K562 (cell line): Measurements from ENCODE around the gene MGST3. TPM values are rescaled to one million over a fixed set of nuclear protein-coding genes. Genes with fewer than 3 reads are reported as not detected.

Experiments used
- ATAC-seq: fragments of 200-7000 bp; cut with Tn5 transposase; 3 replicates; pipeline ENCODE4 v1.9.1; 2020; ENCODE audit warnings: moderate library complexity
- BruUV-seq: library from RNA; stranded (reverse); fragments of 400-500 nt; replicated peaks from 2 replicates; lab custom pipeline; 2021; lab: Mats Ljungman, UMichigan
- CTCF ChIA-PET: fragments of 300-600 bp; formaldehyde crosslinking; extraction: SDS; loops from one replicate; lab custom pipeline; 2021; ENCODE audit warnings: low intra/inter-chr PET ratio; lab: Yijun Ruan, JAX
- POLR2A ChIA-PET: fragments of 300-600, 350-650 bp; sonication (Branson Sonifier 250); formaldehyde crosslinking; extraction: SDS; loops from one replicate; lab custom pipeline; 2021; ENCODE audit warnings: antibody characterized with exemption, inconsistent platforms; lab: Yijun Ruan, JAX
- DNase-seq, 4 experiments: peaks; one replicate each; pipeline versions ENCODE4 v3.0.0 to v3.0.0-alpha.2; 2011 to 2018; ENCODE audit warnings: low spot score in 3 of 4, mixed read lengths in 3 of 4; ENCODE audit errors: extremely low read depth in 1 of 4
- FAIRE-seq: peaks from 2 replicates; lab custom pipeline; 2011; peaks lifted over from hg19 to GRCh38; lab: Jason Lieb, UNC
- H2AFZ ChIP-seq: 2 replicates; pipeline ENCODE4 v1.6.0; 2011; ENCODE audit warnings: low read depth, low read length, control low read depth, inconsistent platforms
- H3K27ac ChIP-seq: fragments of 200-600 bp; 3 replicates; pipeline ENCODE4 v1.8.0; 2011; ENCODE audit warnings: low read depth, mild to moderate bottlenecking, control low read depth, inconsistent platforms, low read length, moderate library complexity, mixed read lengths; ENCODE audit errors: extremely low read depth
- H3K27me3 ChIP-seq, 2 experiments: fragments of 300-600 bp in 1 of 2; 2 replicates in 1 of 2; 3 replicates in 1 of 2; pipeline versions ENCODE4 v1.6.0 to v1.8.0; 2011; ENCODE audit warnings: inconsistent platforms in 2 of 2, low read length in 2 of 2, mild to moderate bottlenecking in 1 of 2, mixed read lengths in 1 of 2, moderate library complexity in 1 of 2; ENCODE audit not compliant: control insufficient read depth in 2 of 2, insufficient read depth in 2 of 2
- H3K36me3 ChIP-seq: fragments of 300-600 bp; 3 replicates; pipeline ENCODE4 v1.8.0; 2011; ENCODE audit warnings: mild to moderate bottlenecking, low read length, inconsistent platforms; ENCODE audit not compliant: control insufficient read depth, insufficient read depth
- H3K4me1 ChIP-seq, 2 experiments: fragments of 200-600 bp in 1 of 2; replicated peaks in 1 of 2; 2 replicates in 1 of 2; 3 replicates in 1 of 2; pipeline versions ENCODE4 v1.5.1 to v1.8.0; 2011; ENCODE audit warnings: inconsistent platforms in 2 of 2, low read length in 2 of 2, mild to moderate bottlenecking in 1 of 2, mixed read lengths in 1 of 2, moderate library complexity in 1 of 2; ENCODE audit not compliant: control insufficient read depth in 2 of 2, insufficient read depth in 2 of 2
- H3K4me2 ChIP-seq: 2 replicates; pipeline ENCODE4 v1.6.1; 2011; ENCODE audit warnings: low read length, control low read depth, inconsistent platforms, mixed read lengths; ENCODE audit not compliant: insufficient read depth
- H3K4me3 ChIP-seq: fragments of 200-600 bp; sonication (generic), shearing (Covaris generic); 2 replicates; pipeline ENCODE4 v1.5.1; 2016; ENCODE audit warnings: control low read depth, inconsistent platforms
- H3K79me2 ChIP-seq: fragments of 200-600 bp; 3 replicates; pipeline ENCODE4 v1.8.0; 2011; ENCODE audit warnings: low read length, inconsistent platforms; ENCODE audit not compliant: control insufficient read depth, insufficient read depth
- H3K9ac ChIP-seq, 2 experiments: 2 replicates each; pipeline versions ENCODE4 v1.6.0 to v1.6.1; 2011; ENCODE audit warnings: low read depth in 2 of 2, low read length in 2 of 2, control low read depth in 1 of 2, inconsistent platforms in 1 of 2, mild to moderate bottlenecking in 1 of 2, mixed read lengths in 1 of 2; ENCODE audit not compliant: insufficient read depth in 1 of 2
- H3K9me1 ChIP-seq: one replicate; pipeline ENCODE4 v1.6.0; 2011; ENCODE audit warnings: inconsistent platforms, mild to moderate bottlenecking, low read length, moderate library complexity; ENCODE audit not compliant: control insufficient read depth, insufficient read depth
- H3K9me3 ChIP-seq: replicated peaks from 2 replicates; pipeline ENCODE4 v1.5.1; 2011; ENCODE audit warnings: low read depth, low read length, inconsistent platforms; ENCODE audit not compliant: control insufficient read depth, insufficient read depth
- H4K20me1 ChIP-seq: replicated peaks from 2 replicates; pipeline ENCODE4 v1.6.1; 2011; ENCODE audit warnings: low read length, inconsistent platforms, mixed read lengths; ENCODE audit not compliant: control insufficient read depth, insufficient read depth
- CEBPB ChIP-seq: fragments of 450-650 bp; IDR thresholded peaks from 2 replicates; pipeline ENCODE4 v1.6.1; 2016; ENCODE audit warnings: missing genetic modification characterization, missing compliant biosample characterization
- NR4A1 ChIP-seq, 2 experiments: fragments of 250-450 bp in 1 of 2; fragments of 450-650 bp in 1 of 2; sonication (Bioruptor Pico) in 1 of 2; IDR thresholded peaks; 2 replicates each; pipeline versions ENCODE4 v1.4.0 to v1.6.1; 2016 to 2020; ENCODE audit warnings: mild to moderate bottlenecking in 2 of 2, missing compliant biosample characterization in 1 of 2, missing genetic modification characterization in 1 of 2, moderate library complexity in 1 of 2
- PTRF ChIP-seq: fragments of 450-650 bp; IDR thresholded peaks from 2 replicates; pipeline ENCODE4 v1.6.1; 2016; ENCODE audit warnings: mild to moderate bottlenecking, missing genetic modification characterization, missing compliant biosample characterization
- PYGO2 ChIP-seq: fragments of 450-650 bp; IDR thresholded peaks from 2 replicates; pipeline ENCODE4 v1.6.1; 2016; ENCODE audit warnings: mild to moderate bottlenecking, missing genetic modification characterization, moderate library complexity, missing compliant biosample characterization
- SP1 ChIP-seq: sonication (generic); formaldehyde crosslinking; IDR thresholded peaks from 2 replicates; pipeline ENCODE4 v1.8.1; 2022; ENCODE audit warnings: mild to moderate bottlenecking, missing genetic modification reagents
- SRSF3 ChIP-seq: fragments of 200-400 bp; formaldehyde crosslinking; IDR thresholded peaks from 2 replicates; pipeline ENCODE4 v1.6.1; 2016; ENCODE audit warnings: mild to moderate bottlenecking, low read length, moderate library complexity; ENCODE audit not compliant: insufficient read depth
- ZNF347 ChIP-seq: fragments of 450-650 bp; formaldehyde crosslinking; IDR thresholded peaks from 2 replicates; pipeline ENCODE4 v1.4.0; 2020; ENCODE audit warnings: low read depth, mild to moderate bottlenecking, moderate library complexity
- WGBS: fragments of 100-300 bp; shearing (Covaris generic); methylation state at CpG from one replicate; pipeline ENCODE4 v1.1.6; 2016; ENCODE audit warnings: low coverage, mixed read lengths; ENCODE audit not compliant: insufficient coverage; ENCODE audit errors: missing lambda C conversion rate; 5-methylcytosine and 5-hydroxymethylcytosine counted together
- in situ Hi-C: fragments of 300-500 bp; cut with MboI; formaldehyde crosslinking; loops from 4 replicates; pipeline ENCODE4 v1.15.0; 2018; ENCODE audit warnings: inconsistent platforms, mixed read lengths
- intact Hi-C: fragments of 100-400 bp; cut with micrococcal nuclease; formaldehyde crosslinking; loops from 2 replicates; pipeline ENCODE4 v1.14.2; 2022
- polyA plus RNA-seq, 8 experiments: library from polyadenylated mRNA; depleted of rRNA in 4 of 8; stranded (reverse) in 5 of 8; unstranded in 3 of 8; fragments of >200 nt; fragmentation: Nextera tagmentation in 2 of 8; fragmentation: Illumina TruSeq in 1 of 8; extraction: Ambion mirVana in 2 of 8; extraction: Trizol in 1 of 8; gene quantifications; 2 replicates each; pipeline versions ENCODE4 v1.2.1 to v1.2.3, GENCODE V29; 2011 to 2014; ENCODE audit warnings: inconsistent platforms in 1 of 8, missing spikeins in 1 of 8
- total RNA-seq, 7 experiments: library from RNA; depleted of rRNA in 6 of 7; stranded (reverse); fragments of >200 nt in 6 of 7; fragmentation: Illumina TruSeq in 2 of 7; extraction: Trizol in 2 of 7; gene quantifications; 2 replicates each; pipeline versions ENCODE4 v1.2.1 to v1.2.3, GENCODE V29; 2011 to 2021; ENCODE audit warnings: low replicate concordance in 1 of 7
- TF ChIP-seq, protein P1 (sequence below): fragments of 250-450 bp; sonication (Bioruptor Pico); IDR thresholded peaks from 2 replicates; pipeline ENCODE4 v1.4.0; 2020; ENCODE audit warnings: mild to moderate bottlenecking, moderate library complexity, borderline replicate concordance

MGST3 gene
- total and polyA plus RNA-seq, 9 of the 15 experiments (the other 6 are each of a cell fraction or from before 2014, with no cell fraction given) = 70.7 to 287 (median 105) TPM

DNA sequence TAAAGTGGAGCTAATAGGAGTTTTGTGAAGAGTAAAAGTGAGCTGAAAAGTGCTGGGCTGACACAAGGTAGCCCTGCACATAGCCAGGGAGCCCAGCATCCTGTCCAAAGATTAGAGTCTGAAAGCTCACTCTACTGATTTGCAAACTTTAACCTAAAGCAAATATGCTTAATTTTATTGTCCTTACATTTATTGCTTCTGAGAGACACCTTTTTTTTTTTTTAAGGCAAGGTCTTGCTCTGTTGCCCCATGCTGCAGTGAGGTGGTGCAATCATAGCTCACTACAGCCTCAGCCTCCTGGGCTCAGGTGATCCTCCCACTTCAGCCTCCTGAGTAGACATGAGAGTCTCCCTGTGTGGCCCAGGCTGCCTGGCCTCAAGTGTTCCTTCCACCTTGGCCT is 16.5 kb downstream of the MGST3 start (continued):
- TF ChIP-seq, protein P1, sequence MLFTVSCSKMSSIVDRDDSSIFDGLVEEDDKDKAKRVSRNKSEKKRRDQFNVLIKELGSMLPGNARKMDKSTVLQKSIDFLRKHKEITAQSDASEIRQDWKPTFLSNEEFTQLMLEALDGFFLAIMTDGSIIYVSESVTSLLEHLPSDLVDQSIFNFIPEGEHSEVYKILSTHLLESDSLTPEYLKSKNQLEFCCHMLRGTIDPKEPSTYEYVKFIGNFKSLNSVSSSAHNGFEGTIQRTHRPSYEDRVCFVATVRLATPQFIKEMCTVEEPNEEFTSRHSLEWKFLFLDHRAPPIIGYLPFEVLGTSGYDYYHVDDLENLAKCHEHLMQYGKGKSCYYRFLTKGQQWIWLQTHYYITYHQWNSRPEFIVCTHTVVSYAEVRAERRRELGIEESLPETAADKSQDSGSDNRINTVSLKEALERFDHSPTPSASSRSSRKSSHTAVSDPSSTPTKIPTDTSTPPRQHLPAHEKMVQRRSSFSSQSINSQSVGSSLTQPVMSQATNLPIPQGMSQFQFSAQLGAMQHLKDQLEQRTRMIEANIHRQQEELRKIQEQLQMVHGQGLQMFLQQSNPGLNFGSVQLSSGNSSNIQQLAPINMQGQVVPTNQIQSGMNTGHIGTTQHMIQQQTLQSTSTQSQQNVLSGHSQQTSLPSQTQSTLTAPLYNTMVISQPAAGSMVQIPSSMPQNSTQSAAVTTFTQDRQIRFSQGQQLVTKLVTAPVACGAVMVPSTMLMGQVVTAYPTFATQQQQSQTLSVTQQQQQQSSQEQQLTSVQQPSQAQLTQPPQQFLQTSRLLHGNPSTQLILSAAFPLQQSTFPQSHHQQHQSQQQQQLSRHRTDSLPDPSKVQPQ (CRISPR knock-in tag) = no peak
- no peak for TF ChIP-seq SRSF3

DNA sequence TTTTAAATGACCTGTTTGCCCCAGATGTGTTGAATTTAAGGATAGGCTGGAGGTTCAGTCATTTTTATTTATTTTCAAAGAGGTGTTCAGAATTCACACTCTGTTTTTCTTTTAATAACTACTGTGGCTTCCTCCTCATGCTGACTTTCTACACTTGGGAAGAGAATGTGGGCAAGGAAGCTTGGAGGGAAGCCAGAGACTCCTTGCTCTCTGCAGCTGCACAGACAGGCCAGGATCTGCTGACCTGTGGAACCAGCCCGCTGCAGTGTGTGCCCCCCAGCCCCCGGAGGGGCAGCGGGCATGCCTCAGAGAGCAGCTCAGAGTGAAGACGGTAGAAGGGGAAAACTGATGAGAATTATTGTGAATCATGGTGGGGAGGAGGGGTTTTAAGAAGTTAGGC is 16.9 kb downstream of the MGST3 start:
- Histone ChIP-seq H3K4me2 (no peak overlapping the region), H3K9me3 (no peaks in the 10 kb centered on the region), H3K79me2 (no peaks in the 10 kb centered on the region), H3K36me3 (peaks cover 16% of the 10 kb centered on the region), H3K27ac (no peak overlapping the region), H3K4me1 (peaks cover 10 to 15% of the 10 kb centered on the region in 2 experiments; a peak in 3 of 5 replicates), H4K20me1 (peaks cover 8% of the 10 kb centered on the region; the same call in 1 of the 2 replicates), H3K9ac (no peak overlapping the region), H2AFZ (no peak overlapping the region), H3K27me3 (no peaks in the 10 kb centered on the region), H3K9me1 (peaks cover 7% of the 10 kb centered on the region), H3K4me3 (no peak overlapping the region)
- WGBS = 76% methylated on average over 4 of the region's 4 CpGs
- ChIA-PET POLR2A (interaction anchor here (1.0 to 2.3 kb wide), 4 partner anchors 15 to 121 kb away, joined by 3 to 9 read pairs (median 6); partner anchors contain the start of genes MGST3 and TMCO1), CTCF (no interaction called here)
- FAIRE-seq (no peak), DNase-seq (no peak), ATAC-seq (no peak)
- in situ Hi-C loops = no loop called here
- no TSS peak for BruUV-seq
- intact Hi-C loops = no loop called here
- TF ChIP-seq NR4A1 (CRISPR knock-in tag; IDR thresholded peaks at IDR 0.05) (no peak), NR4A1 (tag; IDR thresholded peaks at IDR 0.05) (no peak), SP1 (no peak), PTRF (tag) (no peak), CEBPB (tag) (no peak), PYGO2 (tag) (no peak), ZNF347 (CRISPR knock-in tag) (no peak)
